ENCODE measurements around the gene SLC6A3.

SLC6A3 gene

DNA sequence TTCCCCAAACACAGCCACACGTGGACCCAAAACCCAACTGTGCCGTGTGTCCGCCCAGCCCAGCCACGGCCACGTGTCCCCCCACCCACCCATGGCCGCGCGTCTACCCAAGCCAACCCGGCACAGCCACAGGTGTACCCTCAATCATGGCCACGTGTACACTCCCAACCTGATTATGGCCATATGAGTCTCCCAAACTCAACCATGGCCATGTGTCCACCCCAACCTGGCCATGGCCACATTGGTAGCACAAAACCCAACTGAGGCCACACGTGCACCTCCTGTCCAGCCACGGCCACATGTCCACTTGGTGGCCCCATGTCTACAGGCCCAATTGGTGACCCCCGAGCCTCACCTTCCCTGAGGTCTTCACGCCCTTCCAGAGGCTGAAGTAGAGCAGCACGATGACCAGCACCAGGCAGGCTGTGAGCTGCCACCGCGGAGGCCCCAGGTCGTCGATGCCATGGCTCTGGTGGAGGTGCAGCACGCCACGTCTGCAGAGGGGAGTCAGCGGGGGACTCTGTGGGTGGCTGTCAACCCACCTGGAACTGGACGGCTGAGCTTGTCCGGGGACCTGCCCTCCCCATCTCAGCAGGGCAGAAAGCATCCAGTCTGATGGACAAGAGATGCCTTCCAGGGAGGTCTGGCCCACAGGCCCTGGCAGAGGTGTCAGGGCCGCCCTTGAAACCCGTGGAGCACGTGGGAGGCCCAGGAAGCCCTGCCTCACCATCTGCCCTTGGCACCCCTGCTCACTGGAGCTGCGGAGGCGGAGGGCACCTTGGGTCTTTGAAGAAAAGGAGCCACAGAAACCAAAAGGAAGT lies 23.5 kb downstream of the SLC6A3 start:
- no peak overlapping the region for H2AFZ ChIP-seq (ENCODE audit: low read depth)
- no peaks in the 10 kb centered on the region for H3K36me3 ChIP-seq (ENCODE audit: insufficient read depth)
- H4K20me1 ChIP-seq (ENCODE audit: insufficient read depth), result no peaks in the 10 kb centered on the region
- no peak overlapping the region for H3K27ac ChIP-seq
- no peaks in the 10 kb centered on the region for H3K4me1 ChIP-seq (ENCODE audit: low read depth, poor library complexity, severe bottlenecking)
- peaks cover 9% of the 10 kb centered on the region; the same call in 1 of the 2 replicates for H3K27me3 ChIP-seq (ENCODE audit: insufficient read depth, low read depth)
- H3K79me2 ChIP-seq (ENCODE audit: insufficient read depth, low read depth), result no peaks in the 10 kb centered on the region
- no peak overlapping the region for H3K4me3 ChIP-seq (IDR thresholded peaks at IDR 0.05; ENCODE audit: insufficient read depth, low read depth, low read length)
- no peak overlapping the region for H3K4me2 ChIP-seq
- no peak overlapping the region for H3K9ac ChIP-seq
- TF ChIP-seq CTCF (conservative IDR thresholded peaks at IDR 0.05; ENCODE audit: low read depth, low read length), result no peak

GRCh38 chr5:1420211-1421195 lies 24.7 kb downstream of the SLC6A3 start:
- H4K20me1 ChIP-seq (ENCODE audit: insufficient read depth), result no peaks in the 10 kb centered on the region
- H3K4me2 ChIP-seq, result no peak overlapping the region
- H3K9ac ChIP-seq, result no peak overlapping the region
- H3K27me3 ChIP-seq (ENCODE audit: insufficient read depth, low read depth), result peaks cover 19% of the 10 kb centered on the region; the same call in 1 of the 2 replicates
- no peaks in the 10 kb centered on the region for H3K79me2 ChIP-seq (ENCODE audit: insufficient read depth, low read depth)
- no peak overlapping the region for H3K27ac ChIP-seq
- no peaks in the 10 kb centered on the region for H3K36me3 ChIP-seq (ENCODE audit: insufficient read depth)
- no peak for TF ChIP-seq CTCF (conservative IDR thresholded peaks at IDR 0.05; ENCODE audit: low read depth, low read length)
- no peak overlapping the region for H2AFZ ChIP-seq (ENCODE audit: low read depth)
- H3K4me3 ChIP-seq (IDR thresholded peaks at IDR 0.05; ENCODE audit: insufficient read depth, low read depth, low read length), result no peak overlapping the region
- no peaks in the 10 kb centered on the region for H3K4me1 ChIP-seq (ENCODE audit: low read depth, poor library complexity, severe bottlenecking)

DNA sequence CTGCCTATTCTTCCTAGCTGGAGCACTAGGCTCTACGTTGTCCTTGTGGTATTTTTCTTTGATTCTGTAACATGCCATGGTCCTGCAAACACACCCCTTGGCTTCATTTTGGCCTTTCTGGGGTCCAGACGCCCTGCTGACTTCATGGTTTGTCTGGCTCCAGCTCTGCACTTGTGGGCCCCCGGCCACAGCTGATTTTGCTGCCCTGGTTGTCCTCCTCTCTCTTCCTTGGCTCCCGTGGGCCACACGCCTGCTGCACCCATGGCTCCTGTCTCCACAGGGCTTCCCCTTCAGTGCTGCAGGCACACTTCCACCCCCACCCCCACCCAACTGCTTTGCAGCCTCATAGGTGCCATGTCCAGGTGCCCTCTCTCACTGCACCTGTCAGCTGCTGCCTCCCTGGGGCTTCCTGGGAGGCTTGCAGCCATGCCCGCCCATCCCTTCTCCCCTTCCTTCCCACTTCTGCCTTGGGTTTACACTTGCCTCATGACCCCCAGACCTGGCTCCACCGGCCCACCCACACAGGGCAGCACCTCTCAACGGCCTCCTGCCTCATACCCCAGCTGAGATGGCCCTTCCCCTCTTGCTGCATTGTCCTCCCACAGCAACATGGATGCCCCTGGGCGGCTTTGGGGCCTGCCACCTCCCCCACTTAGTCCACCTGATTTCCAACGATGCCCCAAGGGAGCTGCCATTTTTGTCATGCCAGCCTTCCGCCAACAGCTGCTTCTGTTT lies 25.6 kb downstream of the SLC6A3 start:
- Histone ChIP-seq H3K4me2 (no peak overlapping the region), H3K4me3 (IDR thresholded peaks at IDR 0.05; ENCODE audit: insufficient read depth, low read depth, low read length) (no peak overlapping the region), H3K4me1 (ENCODE audit: low read depth, poor library complexity, severe bottlenecking) (no peaks in the 10 kb centered on the region), H4K20me1 (ENCODE audit: insufficient read depth) (no peaks in the 10 kb centered on the region), H3K79me2 (ENCODE audit: insufficient read depth, low read depth) (no peaks in the 10 kb centered on the region), H3K36me3 (ENCODE audit: insufficient read depth) (no peaks in the 10 kb centered on the region), H2AFZ (ENCODE audit: low read depth) (no peak overlapping the region), H3K27ac (no peak overlapping the region), H3K27me3 (ENCODE audit: insufficient read depth, low read depth) (peaks cover 28% of the 10 kb centered on the region), H3K9ac (no peak overlapping the region)
- no peak for TF ChIP-seq CTCF (conservative IDR thresholded peaks at IDR 0.05; ENCODE audit: low read depth, low read length)

GRCh38 chr5:1418921-1419280 lies 26.3 kb downstream of the SLC6A3 start:
- Histone ChIP-seq H3K4me3 (IDR thresholded peaks at IDR 0.05; ENCODE audit: insufficient read depth, low read depth, low read length) (no peak overlapping the region), H4K20me1 (ENCODE audit: insufficient read depth) (no peaks in the 10 kb centered on the region), H2AFZ (ENCODE audit: low read depth) (no peak overlapping the region), H3K36me3 (ENCODE audit: insufficient read depth) (no peaks in the 10 kb centered on the region), H3K4me2 (no peak overlapping the region), H3K27ac (no peak overlapping the region), H3K4me1 (ENCODE audit: low read depth, poor library complexity, severe bottlenecking) (no peaks in the 10 kb centered on the region), H3K9ac (no peak overlapping the region), H3K27me3 (ENCODE audit: insufficient read depth, low read depth) (peaks cover 29% of the 10 kb centered on the region), H3K79me2 (ENCODE audit: insufficient read depth, low read depth) (no peaks in the 10 kb centered on the region)
- TF ChIP-seq CTCF (conservative IDR thresholded peaks at IDR 0.05; ENCODE audit: low read depth, low read length), result no peak
